NCI-H1417 (cell line): ENCODE results near the gene MTUS2.
"Not testable (repeated sequence)": the region's sequence is repeated elsewhere in the genome, so short reads cannot be mapped to it uniquely, and the experiment has no call there.

Experiments
- DNase-seq, 3 experiments: peaks; one replicate each; lab custom pipeline; 2025; lab: John Stamatoyannopoulos, UW

Gene MTUS2

GRCh38 chr13:29164116-29164515 is 344.0 kb downstream of the MTUS2 start:
- no peak for DNase-seq

- no peak for DNase-seq
Measured at GRCh38 chr13:29165216-29165615, 345.1 kb downstream of the MTUS2 start.

GRCh38 chr13:29165840-29166239 is 345.7 kb downstream of the MTUS2 start:
- no peak for DNase-seq

GRCh38 chr13:29170436-29171082 is 350.4 kb downstream of the MTUS2 start:
- DNase-seq, result no peak

- DNase-seq, result no peak
Measured at GRCh38 chr13:29171244-29171643, 351.1 kb downstream of the MTUS2 start.

GRCh38 chr13:29174093-29174492 is 354.0 kb downstream of the MTUS2 start:
- no peak for DNase-seq

- no peak for DNase-seq
Measured at GRCh38 chr13:29175250-29175873, 355.2 kb downstream of the MTUS2 start.

GRCh38 chr13:29180055-29180454 is 359.9 kb downstream of the MTUS2 start:
- peak in 1 of 3 experiments; percentile 33 for DNase-seq

- no peak for DNase-seq
Measured at GRCh38 chr13:29182216-29182615, 362.1 kb downstream of the MTUS2 start.

- DNase-seq, result no peak
Measured at GRCh38 chr13:29185926-29186325, 365.8 kb downstream of the MTUS2 start.

GRCh38 chr13:29187584-29187983 is 367.4 kb downstream of the MTUS2 start:
- no peak for DNase-seq

GRCh38 chr13:29190298-29190697 is 370.2 kb downstream of the MTUS2 start:
- no peak for DNase-seq

GRCh38 chr13:29193083-29193482 is 372.9 kb downstream of the MTUS2 start:
- no peak for DNase-seq

- no peak for DNase-seq
Measured at GRCh38 chr13:29195456-29195855, 375.3 kb downstream of the MTUS2 start.

- no peak for DNase-seq
Measured at GRCh38 chr13:29196409-29197074, 376.4 kb downstream of the MTUS2 start.

GRCh38 chr13:29202753-29203152 is 382.6 kb downstream of the MTUS2 start:
- not testable (repeated sequence) for DNase-seq

GRCh38 chr13:29204651-29205050 is 384.5 kb downstream of the MTUS2 start:
- no peak for DNase-seq

- peak in 1 of 3 experiments; percentile 17 for DNase-seq
Measured at GRCh38 chr13:29210676-29211075, 390.5 kb downstream of the MTUS2 start.

GRCh38 chr13:29211162-29211561 is 391.0 kb downstream of the MTUS2 start:
- not testable (repeated sequence) for DNase-seq

GRCh38 chr13:29222458-29222857 is 402.3 kb downstream of the MTUS2 start:
- DNase-seq, result no peak

GRCh38 chr13:29224206-29224605 is 404.1 kb downstream of the MTUS2 start:
- DNase-seq, result no peak

GRCh38 chr13:29227576-29227975 is 407.4 kb downstream of the MTUS2 start:
- no peak for DNase-seq

GRCh38 chr13:29230299-29230845 is 410.2 kb downstream of the MTUS2 start:
- no peak for DNase-seq
